ENCODE results near the gene PHF24.
"Not testable (repeated sequence)": the region's sequence is repeated elsewhere in the genome, so short reads cannot be mapped to it uniquely, and the experiment has no call there.

PHF24 gene

GRCh38 chr9:34954225-34954624, 3.9 kb upstream of the PHF24 start:
- no peak for TF ChIP-seq CTCF (IDR thresholded peaks at IDR 0.05; ENCODE audit: low read depth, low read length)
- Histone ChIP-seq H3K27me3 (peaks cover 74% of the 10 kb centered on the region), H3K36me3 (no peaks in the 10 kb centered on the region), H3K9me3 (no peaks in the 10 kb centered on the region; the same call in 1 of the 2 replicates), H3K4me1 (no peaks in the 10 kb centered on the region), H3K4me3 (ENCODE audit: low read depth, low read length) (no peak overlapping the region)
- no peak for DNase-seq

GRCh38 chr9:34956066-34956465, 2.0 kb upstream of the PHF24 start:
- not testable (repeated sequence) for H3K36me3 ChIP-seq; DNase-seq; H3K4me3 ChIP-seq (ENCODE audit: low read depth, low read length); H3K4me1 ChIP-seq; H3K9me3 ChIP-seq
- peaks cover 86% of the 10 kb centered on the region for H3K27me3 ChIP-seq

- no peaks in the 10 kb centered on the region for H3K4me1 ChIP-seq
- TF ChIP-seq CTCF (IDR thresholded peaks at IDR 0.05; ENCODE audit: low read depth, low read length): no peak
- no peaks in the 10 kb centered on the region; the same call in 1 of the 2 replicates for H3K9me3 ChIP-seq
- peaks cover 89% of the 10 kb centered on the region for H3K27me3 ChIP-seq
- no peak overlapping the region for H3K4me3 ChIP-seq (ENCODE audit: low read depth, low read length)
- DNase-seq: no peak
- no peaks in the 10 kb centered on the region for H3K36me3 ChIP-seq
Measured at GRCh38 chr9:34956648-34957047, 1.4 kb upstream of the PHF24 start.

GRCh38 chr9:34958411-34958982, 412 bp downstream of the PHF24 start:
- Histone ChIP-seq H3K4me1 (no peaks in the 10 kb centered on the region), H3K27me3 (peaks cover 84% of the 10 kb centered on the region), H3K36me3 (no peaks in the 10 kb centered on the region), H3K4me3 (ENCODE audit: low read depth, low read length) (no peak overlapping the region), H3K9me3 (no peaks in the 10 kb centered on the region; the same call in 1 of the 2 replicates)
- TF ChIP-seq CTCF (IDR thresholded peaks at IDR 0.05; ENCODE audit: low read depth, low read length): no peak
- DNase-seq: no peak

- no peak for DNase-seq
- Histone ChIP-seq H3K4me1 (no peaks in the 10 kb centered on the region), H3K9me3 (no peaks in the 10 kb centered on the region; the same call in 1 of the 2 replicates), H3K36me3 (no peaks in the 10 kb centered on the region), H3K4me3 (ENCODE audit: low read depth, low read length) (no peak overlapping the region), H3K27me3 (peaks cover 91% of the 10 kb centered on the region)
- no peak for TF ChIP-seq CTCF (IDR thresholded peaks at IDR 0.05; ENCODE audit: low read depth, low read length)
Measured at GRCh38 chr9:34959461-34959860, 1.4 kb downstream of the PHF24 start.

- no peaks in the 10 kb centered on the region for H3K9me3 ChIP-seq
- no peaks in the 10 kb centered on the region for H3K4me1 ChIP-seq
- H3K36me3 ChIP-seq: no peaks in the 10 kb centered on the region
- no peak for TF ChIP-seq CTCF (IDR thresholded peaks at IDR 0.05; ENCODE audit: low read depth, low read length)
- no peak overlapping the region for H3K4me3 ChIP-seq (ENCODE audit: low read depth, low read length)
- no peak for DNase-seq
- peaks cover 80% of the 10 kb centered on the region for H3K27me3 ChIP-seq
Measured at GRCh38 chr9:34961574-34962490, 3.7 kb downstream of the PHF24 start.
